ENCODE measurements around the gene SPATA22. TPM values are rescaled to one million over a fixed set of nuclear protein-coding genes. Genes with fewer than 3 reads are reported as not detected.

SPATA22 gene
- total and polyA plus RNA-seq, 9 of the 15 experiments (the other 6 are each of a cell fraction or from before 2014, with no cell fraction given), result 0.17 to 0.77 (median 0.44) TPM

- CTCF ChIA-PET (ENCODE audit: low intra/inter-chr PET ratio), result no interaction called here
- POLR2A ChIA-PET, result interaction anchor here (0.5 kb wide), 1 partner anchor 1987 kb away, joined by 3 read pairs; no protein-coding TSS in a partner anchor
These were observed 33.4 kb upstream of the SPATA22 start for GRCh38 chr17:3505008-3505407.

More at GRCh38 chr17:3505008-3505407, 33.4 kb upstream of the SPATA22 start:
- no peak overlapping the region for H2AFZ ChIP-seq (ENCODE audit: low read depth, low read length)
- H3K79me2 ChIP-seq (ENCODE audit: control insufficient read depth, insufficient read depth, low read length), result no peaks in the 10 kb centered on the region
- intact Hi-C loops (cut with micrococcal nuclease), result no loop called here
- no peak for FAIRE-seq
- in situ Hi-C loops (cut with MboI), result no loop called here
- BruUV-seq (replicated peaks), result no TSS peak
- WGBS (ENCODE audit: insufficient coverage, low coverage, missing lambda C conversion rate), result 2% methylated on average over 7 of the region's 7 CpGs
- H3K36me3 ChIP-seq (ENCODE audit: control insufficient read depth, insufficient read depth, low read length), result no peaks in the 10 kb centered on the region
- no peaks in the 10 kb centered on the region for H4K20me1 ChIP-seq (replicated peaks; ENCODE audit: control insufficient read depth, insufficient read depth, low read length)
- H3K4me3 ChIP-seq, result no peak overlapping the region
- H3K9ac ChIP-seq (ENCODE audit: insufficient read depth in 1 of 2, low read depth in 2 of 2, low read length in 2 of 2), result no peak overlapping the region
- ATAC-seq, result no peak
- no peaks in the 10 kb centered on the region for H3K4me1 ChIP-seq (replicated peaks in 1 of 2; ENCODE audit: control insufficient read depth in 2 of 2, insufficient read depth in 2 of 2, low read length in 2 of 2)
- H3K9me1 ChIP-seq (ENCODE audit: control insufficient read depth, insufficient read depth, low read length), result no peaks in the 10 kb centered on the region
- no peak overlapping the region for H3K27ac ChIP-seq (ENCODE audit: extremely low read depth, low read depth, low read length)
- TF ChIP-seq EWSR1 (IDR thresholded peaks at IDR 0.05; ENCODE audit: borderline replicate concordance, low read depth, partially characterized antibody), result no peak
- TF ChIP-seq ZFP30 (CRISPR knock-in tag; IDR thresholded peaks at IDR 0.05; ENCODE audit: borderline replicate concordance), result no peak
- no peak for TF ChIP-seq DDX20 (tag; IDR thresholded peaks at IDR 0.05; ENCODE audit: low read depth)
- TF ChIP-seq SMARCA5 (IDR thresholded peaks at IDR 0.05), result no peak
- TF ChIP-seq PHB2 (IDR thresholded peaks at IDR 0.05; ENCODE audit: low read depth), result no peak
- no peak for TF ChIP-seq RBM17 (IDR thresholded peaks at IDR 0.05; ENCODE audit: borderline replicate concordance, low read depth, low read length)
- TF ChIP-seq PCBP1 (IDR thresholded peaks at IDR 0.05; ENCODE audit: low read depth, low read length, poor library complexity, severe bottlenecking), result no peak
- TF ChIP-seq TSC22D4 (tag; IDR thresholded peaks at IDR 0.05), result no peak
- no peak for TF ChIP-seq DEAF1 (CRISPR knock-in tag; IDR thresholded peaks at IDR 0.05)
- no peak for TF ChIP-seq PHF20 (IDR thresholded peaks at IDR 0.05; ENCODE audit: partially characterized antibody)
- TF ChIP-seq ZNF239 (CRISPR knock-in tag; IDR thresholded peaks at IDR 0.05), result no peak
- no peak for TF ChIP-seq MCM7 (IDR thresholded peaks at IDR 0.05)
- no peak for TF ChIP-seq ZNF644 (tag; IDR thresholded peaks at IDR 0.05; ENCODE audit: low read depth)
- TF ChIP-seq GATAD2A (IDR thresholded peaks at IDR 0.05), result no peak
- peaks cover 0 to 12% of the 10 kb centered on the region in 2 experiments; a peak in 1 of 5 replicates for H3K27me3 ChIP-seq (ENCODE audit: control insufficient read depth in 2 of 2, insufficient read depth in 2 of 2, low read length in 2 of 2)
- no peaks in the 10 kb centered on the region for H3K9me3 ChIP-seq (replicated peaks; ENCODE audit: control insufficient read depth, insufficient read depth, low read depth, low read length)
- DNase-seq (ENCODE audit: extremely low read depth in 1 of 4, low spot score in 3 of 4), result no peak
- no peak overlapping the region for H3K4me2 ChIP-seq (ENCODE audit: insufficient read depth, low read length)
